ENCODE results near the gene CR1. TPM values are rescaled to one million over a fixed set of nuclear protein-coding genes. Genes with fewer than 3 reads are reported as not detected.
"Not testable (repeated sequence)": the region's sequence is repeated elsewhere in the genome, so short reads cannot be mapped to it uniquely, and the experiment has no call there.

The CR1 gene
- total RNA-seq, 4 donors from 2014 or later: 0.15 to 3.5 (median 1.7) TPM

DNA sequence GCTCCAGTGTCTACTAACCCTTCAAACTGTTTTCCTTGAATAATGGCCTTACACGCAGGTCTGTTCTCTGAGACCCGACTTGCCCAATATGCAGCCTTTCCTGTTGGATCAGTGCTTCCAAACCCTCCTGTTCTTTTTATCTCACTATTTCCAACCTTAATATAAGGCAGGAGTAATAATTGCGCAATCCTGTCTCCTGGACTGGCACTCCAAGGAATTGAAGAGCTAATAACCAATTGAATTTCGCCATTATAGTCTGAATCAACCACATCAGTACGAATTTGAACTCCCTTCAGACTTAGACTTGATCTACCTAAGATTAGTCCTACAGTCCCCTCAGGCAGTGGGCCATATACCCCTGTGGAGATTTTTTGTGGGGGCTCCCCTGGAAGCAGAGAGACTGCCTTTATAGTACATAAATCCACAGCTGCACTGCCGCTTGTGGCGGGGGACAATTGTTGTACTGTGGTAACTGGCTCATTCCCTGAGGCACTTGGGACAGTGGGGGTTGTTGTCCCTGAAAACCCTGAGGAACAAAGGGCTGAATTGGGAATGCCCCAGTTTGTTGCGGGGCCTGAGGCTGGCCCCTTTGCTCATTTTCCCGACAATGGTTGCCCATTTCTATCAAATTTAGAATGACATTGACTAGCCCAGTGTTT lies 142.7 kb downstream of the CR1 start:
- H3K27me3 ChIP-seq: peaks cover 0 to 29% (median 0%) of the 10 kb centered on the region in 4 donors
- intact Hi-C loops (cut with DNase I); H3K36me3 ChIP-seq; H3K4me3 ChIP-seq; H3K4me1 ChIP-seq; H3K27ac ChIP-seq; H3K9me3 ChIP-seq; DNase-seq: not testable (repeated sequence)
- 81% methylated on average over 8 to 9 of the region's 9 CpGs for WGBS, 2 donors

GRCh38 chr1:207639362-207639761 lies 143.4 kb downstream of the CR1 start:
- H3K36me3 ChIP-seq; intact Hi-C loops (cut with DNase I): not testable (repeated sequence)

DNA sequence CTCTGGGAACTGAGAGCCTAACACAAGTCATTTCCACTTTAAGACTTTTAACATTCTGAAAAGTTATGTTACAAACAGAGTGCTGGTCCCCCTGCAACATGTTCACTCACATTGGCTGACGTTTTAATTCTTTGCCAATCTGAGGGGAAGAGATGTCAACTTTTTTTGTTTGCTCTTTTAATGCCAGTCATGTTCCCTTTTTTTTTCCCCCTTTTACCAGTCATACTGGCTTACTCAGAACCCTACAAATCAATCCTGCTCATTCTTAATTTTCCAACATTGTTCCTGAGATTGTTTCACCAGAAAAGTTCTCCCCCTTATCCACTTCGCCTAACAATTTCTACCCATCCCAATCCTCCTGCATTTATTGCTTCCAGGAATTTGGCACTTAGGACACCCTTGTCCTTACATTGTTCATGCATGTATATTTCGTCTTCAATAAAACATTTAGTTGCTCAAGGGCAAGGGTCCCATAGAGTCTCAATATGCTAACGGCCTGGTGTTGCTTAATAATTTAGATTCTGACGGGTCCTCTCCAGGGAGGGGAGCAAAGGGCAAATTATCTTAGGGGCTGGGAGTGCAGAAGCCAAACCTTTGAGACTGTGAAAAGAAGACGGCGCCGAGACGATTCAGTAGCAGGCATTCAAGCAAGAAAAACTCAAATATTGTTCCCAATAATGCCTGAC lies 148.4 kb downstream of the CR1 start:
- no peak for DNase-seq
- Histone ChIP-seq H3K9me3 (no peaks in the 10 kb centered on the region), H3K27me3 (peaks cover 0 to 37% (median 0%) of the 10 kb centered on the region in 4 donors), H3K4me3 (peak overlapping the region; percentile 40 to 71 (median 51)), H3K4me1 (peaks cover 0 to 18% (median 7%) of the 10 kb centered on the region in 3 donors), H3K36me3 (no peaks in the 10 kb centered on the region), H3K27ac (no peak overlapping the region)
- intact Hi-C loops (cut with DNase I): no loop called here
- WGBS, 2 donors: 27 to 45% methylated on average over 9 of the region's 9 CpGs
- TF ChIP-seq POLR2A (IDR thresholded peaks at IDR 0.05): no peak
- TF ChIP-seq, protein P1, sequence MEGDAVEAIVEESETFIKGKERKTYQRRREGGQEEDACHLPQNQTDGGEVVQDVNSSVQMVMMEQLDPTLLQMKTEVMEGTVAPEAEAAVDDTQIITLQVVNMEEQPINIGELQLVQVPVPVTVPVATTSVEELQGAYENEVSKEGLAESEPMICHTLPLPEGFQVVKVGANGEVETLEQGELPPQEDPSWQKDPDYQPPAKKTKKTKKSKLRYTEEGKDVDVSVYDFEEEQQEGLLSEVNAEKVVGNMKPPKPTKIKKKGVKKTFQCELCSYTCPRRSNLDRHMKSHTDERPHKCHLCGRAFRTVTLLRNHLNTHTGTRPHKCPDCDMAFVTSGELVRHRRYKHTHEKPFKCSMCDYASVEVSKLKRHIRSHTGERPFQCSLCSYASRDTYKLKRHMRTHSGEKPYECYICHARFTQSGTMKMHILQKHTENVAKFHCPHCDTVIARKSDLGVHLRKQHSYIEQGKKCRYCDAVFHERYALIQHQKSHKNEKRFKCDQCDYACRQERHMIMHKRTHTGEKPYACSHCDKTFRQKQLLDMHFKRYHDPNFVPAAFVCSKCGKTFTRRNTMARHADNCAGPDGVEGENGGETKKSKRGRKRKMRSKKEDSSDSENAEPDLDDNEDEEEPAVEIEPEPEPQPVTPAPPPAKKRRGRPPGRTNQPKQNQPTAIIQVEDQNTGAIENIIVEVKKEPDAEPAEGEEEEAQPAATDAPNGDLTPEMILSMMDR (IDR thresholded peaks at IDR 0.05): no peak

More at GRCh38 chr1:207639362-207639761, 143.4 kb downstream of the CR1 start:
- not testable (repeated sequence) for H3K27ac ChIP-seq, DNase-seq, H3K9me3 ChIP-seq, H3K4me1 ChIP-seq, H3K4me3 ChIP-seq
- 49 to 72% methylated on average over 5 of the region's 5 CpGs for WGBS, 2 donors
- H3K27me3 ChIP-seq: peaks cover 0 to 30% (median 0%) of the 10 kb centered on the region in 4 donors

DNA sequence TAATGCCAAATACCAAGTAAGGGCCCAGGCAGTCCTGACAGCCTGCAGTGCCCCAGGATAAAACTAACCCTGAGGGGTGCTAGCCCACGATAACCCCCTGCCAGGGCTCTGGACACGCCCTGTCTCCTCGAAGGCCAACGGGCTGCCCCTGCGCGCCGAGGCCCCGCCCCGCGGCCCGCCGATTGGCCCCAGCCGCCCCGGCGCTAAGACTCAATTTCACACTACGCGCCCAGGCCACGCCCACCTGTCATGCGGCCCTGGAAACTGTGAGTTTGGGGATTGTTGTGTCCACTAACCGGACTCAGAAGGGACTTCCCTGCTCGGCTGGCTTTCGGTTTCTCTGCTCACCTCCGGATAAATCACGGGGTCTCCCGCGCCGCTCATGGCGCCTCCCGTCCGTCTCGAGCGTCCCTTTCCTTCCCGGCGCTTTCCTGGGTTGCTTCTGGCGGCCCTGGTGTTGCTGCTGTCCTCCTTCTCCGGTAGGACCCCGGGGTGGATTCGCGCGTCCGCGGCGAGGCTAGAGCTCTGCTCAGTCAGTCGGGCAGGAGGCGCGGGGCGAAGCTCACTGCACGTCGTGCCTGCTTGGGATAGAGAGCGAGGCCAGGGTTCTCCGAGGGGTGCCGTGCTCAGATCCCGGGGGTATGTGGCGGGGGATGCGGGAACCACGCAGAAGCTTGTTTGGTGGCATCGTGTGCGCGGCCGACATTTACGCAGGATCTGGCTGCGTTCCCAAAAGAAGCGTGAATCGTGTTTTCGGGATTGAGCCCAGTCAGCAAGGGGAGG lies 149.1 kb downstream of the CR1 start, which contains the start of gene CR1L:
TSS of gene CR1L (plus strand) at position 282 of the 783 bp plus-strand sequence. CDS start at position 383, 101 bp downstream.
- peak within 1 kb of the TSS; percentile 40 to 71 (median 51) for H3K4me3 ChIP-seq
- intact Hi-C loops (cut with DNase I): no loop called here
- WGBS, 2 donors: 9 to 14% methylated on average over 10 to 14 of the region's 65 CpGs

GRCh38 chr1:207645635-207646081 lies 149.7 kb downstream of the CR1 start:
- peak overlapping the region; percentile 40 to 71 (median 51) for H3K4me3 ChIP-seq
- 74 to 78% methylated on average over 7 to 12 of the region's 17 CpGs for WGBS, 2 donors
- intact Hi-C loops (cut with DNase I): no loop called here
- H3K27me3 ChIP-seq: peaks cover 0 to 30% (median 0%) of the 10 kb centered on the region in 4 donors
- H3K36me3 ChIP-seq: no peaks in the 10 kb centered on the region
- H3K9me3 ChIP-seq: no peaks in the 10 kb centered on the region
- DNase-seq: no peak
- peaks cover 0 to 18% (median 7%) of the 10 kb centered on the region in 3 donors for H3K4me1 ChIP-seq
- H3K27ac ChIP-seq: no peak overlapping the region
- TF ChIP-seq POLR2A (IDR thresholded peaks at IDR 0.05): no peak
- TF ChIP-seq, protein P1 (IDR thresholded peaks at IDR 0.05): no peak

More for the DNA sequence above, 149.1 kb downstream of the CR1 start, which contains the start of gene CR1L:
- no peaks in the 10 kb centered on the region for H3K36me3 ChIP-seq
- H3K9me3 ChIP-seq: no peaks in the 10 kb centered on the region
- no peak within 1 kb of the TSS for H3K27ac ChIP-seq
- DNase-seq: no peak
- H3K4me1 ChIP-seq: peaks cover 0 to 18% (median 7%) of the 10 kb centered on the region in 3 donors
- TF ChIP-seq, protein P1 (IDR thresholded peaks at IDR 0.05): no peak
- no peak for TF ChIP-seq POLR2A (IDR thresholded peaks at IDR 0.05)
- H3K27me3 ChIP-seq: peaks cover 0 to 32% (median 0%) of the 10 kb centered on the region in 4 donors
